SK-N-SH treated with all-trans-retinoic acid at 6 μM for 48 hours (cell line): ENCODE results near the gene NUFIP1.

Experiments
- CREB5 ChIP-seq: fragments of 250-450 bp; sonication (Bioruptor Pico); IDR thresholded peaks from 2 replicates; pipeline ENCODE4 v1.5.1; 2020; ENCODE audit warnings: low read depth, mild to moderate bottlenecking, moderate library complexity
- RARB ChIP-seq: fragments of 250-450 bp; sonication (Bioruptor Pico); IDR thresholded peaks from 2 replicates; pipeline ENCODE4 v1.8.0; 2021; ENCODE audit warnings: mild to moderate bottlenecking, moderate library complexity
- ZC3H10 ChIP-seq: fragments of 250-450 bp; sonication (Bioruptor Pico); IDR thresholded peaks from 2 replicates; pipeline ENCODE4 v1.5.1; 2021; ENCODE audit warnings: mild to moderate bottlenecking, moderate library complexity
- ZFP3 ChIP-seq: fragments of 250-450 bp; sonication (Bioruptor Pico); IDR thresholded peaks from 2 replicates; pipeline ENCODE4 v1.5.0; 2020; ENCODE audit warnings: mild to moderate bottlenecking, moderate library complexity
- ZFP30 ChIP-seq: fragments of 450-650 bp; formaldehyde crosslinking; IDR thresholded peaks from 2 replicates; pipeline ENCODE4 v1.5.0; 2022; ENCODE audit warnings: mild to moderate bottlenecking, moderate library complexity

GRCh38 chr13:44929692-44930091 is 59.6 kb downstream of the NUFIP1 start:
- TF ChIP-seq RARB (CRISPR knock-in tag) (no peak), ZFP3 (CRISPR knock-in tag) (no peak), ZFP30 (no peak), CREB5 (CRISPR knock-in tag) (no peak), ZC3H10 (CRISPR knock-in tag) (no peak)
